NCI-H187 treated with DMSO at 0.1 percent for 48 hours (cell line): ENCODE data around the gene CNGA4.
"Not testable (repeated sequence)": the region's sequence is repeated elsewhere in the genome, so short reads cannot be mapped to it uniquely, and the experiment has no call there.

Experiments
- DNase-seq: peaks from one replicate; lab custom pipeline; 2025; lab: John Stamatoyannopoulos, UW

Gene CNGA4

DNA sequence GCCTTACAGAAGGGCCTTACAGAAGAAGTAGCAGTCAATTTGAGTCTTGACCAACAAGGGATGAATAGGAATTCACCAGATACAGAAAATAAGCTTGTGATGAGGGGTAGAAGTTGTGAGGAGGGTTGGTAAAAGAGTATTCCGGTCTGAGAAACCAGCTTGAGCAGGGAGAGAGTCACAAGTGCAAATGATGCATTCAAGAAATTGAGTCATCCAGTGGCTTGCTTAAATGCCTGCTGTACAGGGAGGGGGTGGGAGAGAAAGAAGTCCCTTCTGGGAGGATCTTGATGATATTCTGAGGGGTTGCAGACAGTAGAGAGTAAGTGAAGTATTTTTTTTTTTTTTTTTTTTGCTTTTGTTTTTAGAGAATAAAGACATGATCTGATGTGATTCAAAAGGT is 29.9 kb downstream of the CNGA4 start:
- DNase-seq, result no peak

DNA sequence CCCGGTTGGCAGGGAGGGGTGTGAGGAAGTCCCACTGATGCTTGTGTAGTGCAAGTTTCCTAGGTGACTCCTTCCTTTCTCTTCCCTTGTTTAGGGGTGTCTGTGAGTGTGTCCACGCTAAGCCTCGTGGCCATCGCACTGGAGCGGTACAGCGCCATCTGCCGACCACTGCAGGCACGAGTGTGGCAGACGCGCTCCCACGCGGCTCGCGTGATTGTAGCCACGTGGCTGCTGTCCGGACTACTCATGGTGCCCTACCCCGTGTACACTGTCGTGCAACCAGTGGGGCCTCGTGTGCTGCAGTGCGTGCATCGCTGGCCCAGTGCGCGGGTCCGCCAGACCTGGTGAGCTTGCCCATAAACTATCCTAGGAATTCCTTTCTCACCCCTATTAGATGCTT is 31.1 kb downstream of the CNGA4 start:
- DNase-seq, result no peak

DNA sequence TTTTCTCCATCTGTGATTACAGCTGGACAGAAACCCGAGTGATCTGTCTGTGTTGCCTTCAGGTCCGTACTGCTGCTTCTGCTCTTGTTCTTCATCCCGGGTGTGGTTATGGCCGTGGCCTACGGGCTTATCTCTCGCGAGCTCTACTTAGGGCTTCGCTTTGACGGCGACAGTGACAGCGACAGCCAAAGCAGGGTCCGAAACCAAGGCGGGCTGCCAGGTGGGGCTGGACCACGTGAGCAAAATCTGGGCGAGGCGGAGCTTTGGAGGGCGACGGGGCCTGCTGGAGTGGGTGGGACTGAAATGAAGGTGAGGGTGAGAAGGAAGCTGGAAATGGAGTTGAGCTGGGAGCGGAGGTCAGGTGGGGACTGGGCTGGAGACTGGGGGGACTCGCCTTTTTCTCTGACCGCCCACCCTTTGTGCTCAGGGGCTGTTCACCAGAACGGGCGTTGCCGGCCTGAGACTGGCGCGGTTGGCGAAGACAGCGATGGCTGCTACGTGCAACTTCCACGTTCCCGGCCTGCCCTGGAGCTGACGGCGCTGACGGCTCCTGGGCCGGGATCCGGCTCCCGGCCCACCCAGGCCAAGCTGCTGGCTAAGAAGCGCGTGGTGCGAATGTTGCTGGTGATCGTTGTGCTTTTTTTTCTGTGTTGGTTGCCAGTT is 31.8 kb downstream of the CNGA4 start:
- DNase-seq, result no peak

DNA sequence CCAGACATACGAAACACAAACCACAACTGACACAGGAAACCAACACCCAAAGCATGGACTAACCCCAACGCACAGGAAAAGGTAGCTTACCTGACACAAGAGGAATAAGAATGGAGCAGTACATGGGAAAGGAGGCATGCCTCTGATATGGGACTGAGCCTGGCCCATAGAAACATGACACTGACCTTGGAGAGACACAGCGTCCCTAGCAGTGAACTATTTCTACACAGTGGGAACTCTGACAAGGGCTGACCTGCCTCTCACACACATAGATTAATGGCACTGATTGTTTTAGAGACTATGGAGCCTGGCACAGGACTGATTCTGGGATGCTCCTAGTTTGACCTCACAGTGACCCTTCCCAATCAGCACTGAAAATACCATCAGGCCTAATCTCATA is 32.7 kb downstream of the CNGA4 start:
- DNase-seq, result no peak

DNA sequence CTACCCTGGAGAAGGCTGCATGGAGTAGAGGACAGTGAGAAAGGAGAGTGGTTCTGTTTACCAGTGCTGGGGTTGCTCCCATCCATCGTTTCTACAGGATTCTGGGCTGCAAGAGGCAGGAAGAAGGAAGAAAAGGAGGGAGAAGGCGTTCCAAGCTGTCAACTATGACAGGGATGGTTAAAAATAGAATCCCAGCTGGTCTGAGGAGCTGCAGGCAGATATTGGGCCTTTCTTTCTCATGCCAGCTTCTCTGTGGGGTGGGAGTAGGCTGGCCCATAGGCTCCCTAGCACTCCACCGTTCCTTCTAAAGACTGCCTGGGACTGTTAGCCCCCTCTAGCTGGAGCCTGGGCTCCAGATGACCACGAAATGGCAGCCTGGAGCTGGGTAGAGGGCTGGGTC is 34.3 kb downstream of the CNGA4 start:
- no peak for DNase-seq

DNA sequence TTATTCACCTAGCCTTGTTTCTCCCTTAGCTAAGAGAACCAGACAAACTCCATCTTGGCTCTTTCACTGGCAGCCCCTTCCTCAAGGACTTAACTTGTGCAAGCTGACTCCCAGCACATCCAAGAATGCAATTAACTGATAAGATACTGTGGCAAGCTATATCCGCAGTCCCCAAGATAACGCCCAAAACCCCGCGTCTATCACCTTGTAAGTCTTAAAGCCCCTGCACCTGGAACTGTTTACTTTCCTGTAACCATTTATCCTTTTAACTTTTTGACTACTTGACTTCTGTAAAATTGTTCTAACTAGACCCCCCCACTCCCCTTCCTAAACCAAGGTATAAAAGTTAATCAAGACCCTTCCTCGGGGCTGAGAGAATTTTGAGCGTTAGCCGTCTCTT is 41.9 kb downstream of the CNGA4 start:
- DNase-seq, result not testable (repeated sequence)

DNA sequence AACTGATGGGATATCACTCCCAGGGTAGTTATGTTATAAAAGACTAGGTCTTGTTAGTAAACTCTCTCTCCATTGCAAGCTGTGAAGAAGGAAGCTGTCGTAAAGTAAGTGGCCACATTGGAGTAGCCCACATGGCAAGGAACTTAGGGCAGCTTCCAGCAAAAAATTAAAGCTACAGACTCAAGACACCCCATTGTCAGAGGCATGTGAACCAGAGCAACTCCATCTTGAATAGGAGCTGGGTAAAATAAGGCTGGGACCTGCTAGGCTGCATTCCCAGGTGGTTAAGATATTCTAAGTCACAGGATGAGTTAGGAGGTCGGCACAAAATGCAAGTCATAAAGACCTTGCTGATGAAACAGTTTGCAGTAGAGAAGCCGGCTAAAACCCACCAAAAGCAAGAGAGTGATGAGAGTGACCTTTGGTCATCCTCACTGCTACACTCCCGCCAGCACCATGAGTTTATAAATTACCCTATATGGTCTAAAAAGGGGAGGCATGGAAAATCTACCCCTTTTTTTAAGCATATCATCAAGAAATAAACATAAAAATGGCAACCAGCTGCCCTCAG is 44.6 kb downstream of the CNGA4 start:
- DNase-seq, result no peak

DNA sequence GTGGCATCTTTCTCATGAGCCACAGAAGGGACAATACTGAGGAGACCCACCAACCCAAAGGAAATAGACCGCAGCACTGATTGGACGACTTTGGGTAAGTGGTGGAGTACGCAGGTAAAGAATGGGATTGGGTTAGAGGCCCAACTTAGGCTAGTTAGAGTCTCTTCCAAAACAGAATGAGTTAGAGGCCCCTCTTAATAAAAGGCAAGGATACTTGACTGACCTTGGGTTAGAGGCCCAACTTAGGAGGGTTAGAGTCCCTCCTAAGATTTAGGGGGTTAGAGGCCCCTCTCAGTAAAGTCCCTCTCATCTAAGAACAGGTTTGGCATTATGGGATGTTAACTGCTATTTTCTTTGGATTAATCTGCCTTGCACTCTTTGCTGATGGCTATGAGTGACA is 45.4 kb downstream of the CNGA4 start:
- no peak for DNase-seq

DNA sequence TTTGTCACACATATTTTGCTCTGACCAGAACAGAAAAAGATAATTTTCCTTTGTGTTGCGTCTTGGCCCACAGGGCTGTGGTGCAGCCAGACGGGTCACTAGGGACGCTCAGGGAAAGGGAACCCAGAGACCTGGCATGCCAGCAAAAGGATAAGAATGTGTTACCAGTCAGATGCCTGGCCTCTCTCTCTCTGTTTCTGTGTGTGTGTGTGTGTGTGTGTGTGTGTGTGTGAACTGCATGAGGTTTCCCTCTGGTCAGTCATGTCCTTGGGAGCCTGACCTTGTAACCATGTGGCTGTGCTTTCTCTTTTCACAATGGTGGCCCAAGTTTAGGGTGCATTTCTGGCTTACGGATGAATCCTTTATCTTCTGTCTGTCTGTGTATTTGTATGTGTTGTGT is 46.1 kb downstream of the CNGA4 start:
- no peak for DNase-seq
